ENCODE data around the gene TPRG1.

DNA sequence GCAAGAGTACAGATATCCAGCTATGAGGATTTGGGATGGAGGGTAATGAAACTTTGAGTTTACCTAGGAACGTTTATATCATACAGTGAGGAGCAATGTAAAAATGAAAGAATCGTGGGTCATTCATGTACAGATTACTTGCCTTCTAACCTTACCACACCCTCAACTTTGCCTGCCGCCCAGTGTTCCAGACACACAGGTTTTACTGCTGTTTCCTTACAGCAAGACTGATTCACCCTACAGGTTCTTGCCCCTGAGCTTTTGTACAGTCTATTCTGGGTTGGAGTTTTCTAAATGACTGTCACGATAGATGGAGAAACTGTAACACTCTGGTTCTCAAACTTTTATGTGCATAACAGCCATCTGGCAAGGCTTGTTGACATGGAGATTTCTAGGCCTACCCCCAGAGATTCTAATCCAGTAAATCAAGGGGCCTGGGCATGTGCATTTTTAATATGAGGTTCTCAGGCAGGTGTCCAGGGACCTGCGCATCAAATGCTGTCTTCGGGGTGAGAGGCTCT is 6.6 kb upstream of the TPRG1 start:
- TF ChIP-seq, protein P1, sequence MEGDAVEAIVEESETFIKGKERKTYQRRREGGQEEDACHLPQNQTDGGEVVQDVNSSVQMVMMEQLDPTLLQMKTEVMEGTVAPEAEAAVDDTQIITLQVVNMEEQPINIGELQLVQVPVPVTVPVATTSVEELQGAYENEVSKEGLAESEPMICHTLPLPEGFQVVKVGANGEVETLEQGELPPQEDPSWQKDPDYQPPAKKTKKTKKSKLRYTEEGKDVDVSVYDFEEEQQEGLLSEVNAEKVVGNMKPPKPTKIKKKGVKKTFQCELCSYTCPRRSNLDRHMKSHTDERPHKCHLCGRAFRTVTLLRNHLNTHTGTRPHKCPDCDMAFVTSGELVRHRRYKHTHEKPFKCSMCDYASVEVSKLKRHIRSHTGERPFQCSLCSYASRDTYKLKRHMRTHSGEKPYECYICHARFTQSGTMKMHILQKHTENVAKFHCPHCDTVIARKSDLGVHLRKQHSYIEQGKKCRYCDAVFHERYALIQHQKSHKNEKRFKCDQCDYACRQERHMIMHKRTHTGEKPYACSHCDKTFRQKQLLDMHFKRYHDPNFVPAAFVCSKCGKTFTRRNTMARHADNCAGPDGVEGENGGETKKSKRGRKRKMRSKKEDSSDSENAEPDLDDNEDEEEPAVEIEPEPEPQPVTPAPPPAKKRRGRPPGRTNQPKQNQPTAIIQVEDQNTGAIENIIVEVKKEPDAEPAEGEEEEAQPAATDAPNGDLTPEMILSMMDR (IDR thresholded peaks at IDR 0.05 in 2 of 3, conservative IDR thresholded peaks at IDR 0.05 in 1 of 3; ENCODE audit: insufficient read depth in 2 of 3, low read depth in 1 of 3, low read length in 3 of 3): no peak
- TF ChIP-seq CBX3 (IDR thresholded peaks at IDR 0.05; ENCODE audit: borderline replicate concordance in 1 of 2, low read length in 2 of 2) (no peak), TCF7L2 (IDR thresholded peaks at IDR 0.05; ENCODE audit: low read depth, low read length) (no peak), YY1 (IDR thresholded peaks at IDR 0.05; ENCODE audit: borderline replicate concordance in 1 of 3, control insufficient read depth in 1 of 3, extremely low read depth in 1 of 3, insufficient read depth in 3 of 3, insufficient read length in 1 of 3, insufficient replicate concordance in 2 of 3, low read depth in 1 of 3, low read length in 2 of 3) (no peak), KAT7 (CRISPR knock-in tag; IDR thresholded peaks at IDR 0.05; ENCODE audit: borderline replicate concordance) (no peak), POLR2A (conservative IDR thresholded peaks at IDR 0.05) (no peak), NRF1 (conservative IDR thresholded peaks at IDR 0.05 in 1 of 2, IDR thresholded peaks at IDR 0.05 in 1 of 2) (no peak)
- TF ChIP-seq, protein P2, sequence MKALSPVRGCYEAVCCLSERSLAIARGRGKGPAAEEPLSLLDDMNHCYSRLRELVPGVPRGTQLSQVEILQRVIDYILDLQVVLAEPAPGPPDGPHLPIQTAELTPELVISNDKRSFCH (CRISPR knock-in tag; IDR thresholded peaks at IDR 0.05): no peak
- TF ChIP-seq, protein P2 (tag; IDR thresholded peaks at IDR 0.05): no peak
- TF ChIP-seq, protein P3, sequence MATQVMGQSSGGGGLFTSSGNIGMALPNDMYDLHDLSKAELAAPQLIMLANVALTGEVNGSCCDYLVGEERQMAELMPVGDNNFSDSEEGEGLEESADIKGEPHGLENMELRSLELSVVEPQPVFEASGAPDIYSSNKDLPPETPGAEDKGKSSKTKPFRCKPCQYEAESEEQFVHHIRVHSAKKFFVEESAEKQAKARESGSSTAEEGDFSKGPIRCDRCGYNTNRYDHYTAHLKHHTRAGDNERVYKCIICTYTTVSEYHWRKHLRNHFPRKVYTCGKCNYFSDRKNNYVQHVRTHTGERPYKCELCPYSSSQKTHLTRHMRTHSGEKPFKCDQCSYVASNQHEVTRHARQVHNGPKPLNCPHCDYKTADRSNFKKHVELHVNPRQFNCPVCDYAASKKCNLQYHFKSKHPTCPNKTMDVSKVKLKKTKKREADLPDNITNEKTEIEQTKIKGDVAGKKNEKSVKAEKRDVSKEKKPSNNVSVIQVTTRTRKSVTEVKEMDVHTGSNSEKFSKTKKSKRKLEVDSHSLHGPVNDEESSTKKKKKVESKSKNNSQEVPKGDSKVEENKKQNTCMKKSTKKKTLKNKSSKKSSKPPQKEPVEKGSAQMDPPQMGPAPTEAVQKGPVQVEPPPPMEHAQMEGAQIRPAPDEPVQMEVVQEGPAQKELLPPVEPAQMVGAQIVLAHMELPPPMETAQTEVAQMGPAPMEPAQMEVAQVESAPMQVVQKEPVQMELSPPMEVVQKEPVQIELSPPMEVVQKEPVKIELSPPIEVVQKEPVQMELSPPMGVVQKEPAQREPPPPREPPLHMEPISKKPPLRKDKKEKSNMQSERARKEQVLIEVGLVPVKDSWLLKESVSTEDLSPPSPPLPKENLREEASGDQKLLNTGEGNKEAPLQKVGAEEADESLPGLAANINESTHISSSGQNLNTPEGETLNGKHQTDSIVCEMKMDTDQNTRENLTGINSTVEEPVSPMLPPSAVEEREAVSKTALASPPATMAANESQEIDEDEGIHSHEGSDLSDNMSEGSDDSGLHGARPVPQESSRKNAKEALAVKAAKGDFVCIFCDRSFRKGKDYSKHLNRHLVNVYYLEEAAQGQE (IDR thresholded peaks at IDR 0.05; ENCODE audit: borderline replicate concordance): no peak
- TF ChIP-seq, protein P3 (CRISPR knock-in tag; IDR thresholded peaks at IDR 0.05; ENCODE audit: low read depth): no peak
- TF ChIP-seq, protein P4, sequence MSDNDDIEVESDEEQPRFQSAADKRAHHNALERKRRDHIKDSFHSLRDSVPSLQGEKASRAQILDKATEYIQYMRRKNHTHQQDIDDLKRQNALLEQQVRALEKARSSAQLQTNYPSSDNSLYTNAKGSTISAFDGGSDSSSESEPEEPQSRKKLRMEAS (CRISPR knock-in tag; IDR thresholded peaks at IDR 0.05): no peak
- TF ChIP-seq, protein P5, sequence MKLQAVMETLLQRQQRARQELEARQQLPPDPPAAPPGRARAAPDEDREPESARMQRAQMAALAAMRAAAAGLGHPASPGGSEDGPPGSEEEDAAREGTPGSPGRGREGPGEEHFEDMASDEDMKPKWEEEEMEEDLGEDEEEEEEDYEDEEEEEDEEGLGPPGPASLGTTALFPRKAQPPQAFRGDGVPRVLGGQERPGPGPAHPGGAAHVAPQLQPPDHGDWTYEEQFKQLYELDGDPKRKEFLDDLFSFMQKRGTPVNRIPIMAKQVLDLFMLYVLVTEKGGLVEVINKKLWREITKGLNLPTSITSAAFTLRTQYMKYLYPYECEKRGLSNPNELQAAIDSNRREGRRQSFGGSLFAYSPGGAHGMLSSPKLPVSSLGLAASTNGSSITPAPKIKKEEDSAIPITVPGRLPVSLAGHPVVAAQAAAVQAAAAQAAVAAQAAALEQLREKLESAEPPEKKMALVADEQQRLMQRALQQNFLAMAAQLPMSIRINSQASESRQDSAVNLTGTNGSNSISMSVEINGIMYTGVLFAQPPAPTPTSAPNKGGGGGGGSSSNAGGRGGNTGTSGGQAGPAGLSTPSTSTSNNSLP (IDR thresholded peaks at IDR 0.05; ENCODE audit: borderline replicate concordance, low read depth, low read length): no peak

Measured in K562 (cell line).